Lung (tissue), 12 donors: ENCODE results near the gene SURF4. TPM values are rescaled to one million over a fixed set of nuclear protein-coding genes. Genes with fewer than 3 reads are reported as not detected.

Experiments
- ATAC-seq: fragments of 200-7000 bp; cut with Tn5 transposase; one replicate; pipeline ENCODE4 v1.9.1; 2020; ENCODE audit warnings: moderate number of reproducible peaks; ENCODE audit not compliant: insufficient read depth, low FRiP score
- DNase-seq, 3 donors: peaks; one replicate each; pipeline ENCODE4 v3.0.0-alpha.2; 2013 to 2017
- H3K27ac ChIP-seq, 2 donors: one replicate each; pipeline ENCODE4 v1.5.1; 2013; ENCODE audit warnings: mild to moderate bottlenecking in 2 of 2, moderate library complexity in 2 of 2, control low read depth in 1 of 2, inconsistent platforms in 1 of 2, low read depth in 1 of 2, low read length in 1 of 2
- H3K27me3 ChIP-seq, 3 donors: one replicate each; pipeline ENCODE4 v1.5.1; 2013; ENCODE audit warnings: low read length in 2 of 3; ENCODE audit not compliant: control insufficient read depth in 3 of 3, insufficient read depth in 3 of 3
- H3K36me3 ChIP-seq, 4 donors: one replicate each; pipeline ENCODE4 v1.5.1; 2013; ENCODE audit warnings: low read length in 4 of 4, mild to moderate bottlenecking in 1 of 4, moderate library complexity in 1 of 4; ENCODE audit not compliant: control insufficient read depth in 4 of 4, insufficient read depth in 4 of 4
- H3K4me1 ChIP-seq, 5 donors: one replicate each; pipeline ENCODE4 v1.5.1; 2013; ENCODE audit warnings: low read length in 5 of 5, mild to moderate bottlenecking in 2 of 5, moderate library complexity in 1 of 5; ENCODE audit not compliant: control insufficient read depth in 5 of 5, insufficient read depth in 5 of 5
- H3K4me3 ChIP-seq: one replicate; pipeline ENCODE4 v1.5.1; 2013; ENCODE audit warnings: mild to moderate bottlenecking, control low read depth, moderate library complexity
- H3K9ac ChIP-seq, 2 donors: one replicate each; pipeline ENCODE4 v1.5.1; 2013; ENCODE audit warnings: low read length in 2 of 2, control low read depth in 1 of 2; ENCODE audit not compliant: insufficient read depth in 1 of 2
- H3K9me3 ChIP-seq, 4 donors: one replicate each; pipeline ENCODE4 v1.5.1; 2013; ENCODE audit warnings: low read length in 3 of 4, mild to moderate bottlenecking in 1 of 4, moderate library complexity in 1 of 4; ENCODE audit not compliant: control insufficient read depth in 4 of 4, insufficient read depth in 3 of 4
- CTCF ChIP-seq: IDR thresholded peaks from 2 replicates; pipeline ENCODE4 v1.5.1; 2012; ENCODE audit warnings: mild to moderate bottlenecking; ENCODE audit errors: control extremely low read depth, extremely low read depth
- WGBS, 2 donors: extraction: QIAGEN DNeasy Blood & Tissue Kit; methylation state at CpG; one replicate each; pipeline ENCODE4 v1.1.7; 2013; 5-methylcytosine and 5-hydroxymethylcytosine counted together
- polyA plus RNA-seq, 2 donors: library from polyadenylated mRNA; stranded (reverse); fragments of 200-250 nt; gene quantifications; one replicate each; pipeline ENCODE4 v1.2.1, GENCODE V29; 2013
- total RNA-seq, 2 donors: library from RNA; depleted of rRNA in 1 of 2; stranded (reverse); fragments of >200 nt in 1 of 2; gene quantifications; one replicate each; pipeline ENCODE4 v1.2.1, GENCODE V29; 2014 to 2021
- donor health status: control.
- donor health status: control.
- donor health status: Bipolar disorder and iron deficiency.
- donor health status: healthy.
- donor health status: DM: yes; HTN: yes; CAD: no.

Gene SURF4
- total and polyA plus RNA-seq, 4 donors: 87.4 to 222 (median 174) TPM

- ATAC-seq (no peak), DNase-seq (no peak)
- Histone ChIP-seq H3K27ac (no peak overlapping the region), H3K4me1 (no peaks in the 10 kb centered on the region), H3K9me3 (no peaks in the 10 kb centered on the region), H3K27me3 (no peaks in the 10 kb centered on the region), H3K4me3 (no peak overlapping the region), H3K9ac (no peak overlapping the region), H3K36me3 (peaks cover 0 to 2% (median 0%) of the 10 kb centered on the region in 4 donors)
- WGBS, 2 donors: 84 to 91% methylated on average over 4 of the region's 4 CpGs
- no peak for TF ChIP-seq CTCF
Observed at GRCh38 chr9:133382507-133383141, 6.8 kb upstream of the SURF4 start.

- no peaks in the 10 kb centered on the region for H3K27me3 ChIP-seq
- WGBS, 2 donors: 84 to 93% methylated on average over 4 of the region's 4 CpGs
Observed at GRCh38 chr9:133380734-133381133, 4.9 kb upstream of the SURF4 start.

GRCh38 chr9:133379153-133380086 is 3.6 kb upstream of the SURF4 start:
- WGBS, 2 donors: 94% methylated on average over 14 of the region's 14 CpGs
- Histone ChIP-seq H3K36me3 (peaks cover 0 to 2% (median 0%) of the 10 kb centered on the region in 4 donors), H3K4me1 (peaks cover 0 to 12% (median 0%) of the 10 kb centered on the region in 5 donors), H3K9ac (no peak overlapping the region), H3K4me3 (no peak overlapping the region), H3K27me3 (no peaks in the 10 kb centered on the region), H3K27ac (no peak overlapping the region), H3K9me3 (no peaks in the 10 kb centered on the region)
- no peak for TF ChIP-seq CTCF
- ATAC-seq (no peak), DNase-seq (no peak)

More at GRCh38 chr9:133380734-133381133, 4.9 kb upstream of the SURF4 start:
- no peak for TF ChIP-seq CTCF
- no peak overlapping the region for H3K4me3 ChIP-seq
- no peaks in the 10 kb centered on the region for H3K9me3 ChIP-seq
- H3K27ac ChIP-seq: no peak overlapping the region
- H3K9ac ChIP-seq: no peak overlapping the region
- DNase-seq: peak; percentile 41 to 73 (median 70)
- peaks cover 0 to 5% (median 0%) of the 10 kb centered on the region in 5 donors for H3K4me1 ChIP-seq
- no peak for ATAC-seq
- peaks cover 0 to 2% (median 0%) of the 10 kb centered on the region in 4 donors for H3K36me3 ChIP-seq
